SK-N-SH (cell line): ENCODE data around the gene CFDP1.
A peak's percentile ranks its signal among the peaks of the same experiment; 100 is the strongest.

Experiments
- CTCF ChIP-seq: fragments of 200-600 bp; sonication (generic); IDR thresholded peaks from 2 replicates; pipeline ENCODE4 v1.6.1; 2017; ENCODE audit warnings: antibody characterized with exemption, mild to moderate bottlenecking, moderate library complexity
- EP300 ChIP-seq, 2 experiments: IDR thresholded peaks; 2 replicates each; pipeline versions ENCODE4 v1.4.0 to v1.6.1; 2012; ENCODE audit warnings: borderline replicate concordance in 1 of 2, low read depth in 1 of 2, low read length in 1 of 2
- GABPA ChIP-seq: IDR thresholded peaks from 2 replicates; pipeline ENCODE4 v1.4.0; 2012; ENCODE audit warnings: low read depth, mild to moderate bottlenecking
- POLR2AphosphoS5 ChIP-seq: IDR thresholded peaks from 2 replicates; pipeline ENCODE4 v1.6.1; 2012; ENCODE audit warnings: low read depth, low read length
- RAD21 ChIP-seq: IDR thresholded peaks from 2 replicates; pipeline ENCODE4 v1.6.1; 2012; ENCODE audit warnings: mild to moderate bottlenecking, low read length
- REST ChIP-seq: IDR thresholded peaks from 2 replicates; pipeline ENCODE4 v1.6.1; 2012; ENCODE audit warnings: mild to moderate bottlenecking, low read depth, low read length, moderate library complexity
- RFX5 ChIP-seq: IDR thresholded peaks from 2 replicates; pipeline ENCODE4 v1.6.1; 2012; ENCODE audit warnings: mild to moderate bottlenecking, improper control_type of control experiment, low read length
- RXRA ChIP-seq: IDR thresholded peaks from 2 replicates; pipeline ENCODE4 v1.4.0; 2012; ENCODE audit warnings: low read depth, mild to moderate bottlenecking, borderline replicate concordance
- TAF1 ChIP-seq: IDR thresholded peaks from 2 replicates; pipeline ENCODE4 v1.6.1; 2012; ENCODE audit warnings: low read depth, mild to moderate bottlenecking, low read length, moderate library complexity, borderline replicate concordance
- USF1 ChIP-seq: IDR thresholded peaks from 2 replicates; pipeline ENCODE4 v1.4.0; 2012; ENCODE audit warnings: low read depth, borderline replicate concordance
- USF2 ChIP-seq: fragments of 150-350 bp; IDR thresholded peaks from 2 replicates; pipeline ENCODE4 v1.6.1; 2017; ENCODE audit warnings: antibody characterized with exemption, low read length, low read depth, borderline replicate concordance
- YY1 ChIP-seq: IDR thresholded peaks from 2 replicates; pipeline ENCODE4 v1.4.0; 2012; ENCODE audit warnings: low read depth, mild to moderate bottlenecking

GRCh38 chr16:75282466-75283281 lies 150.6 kb downstream of the CFDP1 start:
- TF ChIP-seq CTCF (no peak), POLR2AphosphoS5 (no peak), RAD21 (no peak), GABPA (no peak), EP300 (IDR thresholded peaks at IDR 0.05; ENCODE audit: borderline replicate concordance in 1 of 2, low read depth in 1 of 2, low read length in 1 of 2) (peak in 1 of 2 experiments; percentile 39; a peak in 1 of 4 replicates), TAF1 (no peak), REST (no peak), RXRA (no peak), YY1 (no peak), USF2 (no peak), RFX5 (no peak), USF1 (no peak)
